GM12801 (cell line): ENCODE data around the gene CERT1.

Source experiments
- CTCF ChIP-seq: IDR thresholded peaks from one replicate; pipeline ENCODE4 v1.5.1; 2011; ENCODE audit warnings: control low read depth; ENCODE audit not compliant: insufficient read length; ENCODE audit errors: extremely low read depth

CERT1 gene

GRCh38 chr5:75367401-75367800 is 144.0 kb downstream of the CERT1 start:
- no peak for TF ChIP-seq CTCF

- TF ChIP-seq CTCF, result no peak
Measured at GRCh38 chr5:75366787-75367186, 144.6 kb downstream of the CERT1 start.

GRCh38 chr5:75365740-75366139 is 145.7 kb downstream of the CERT1 start:
- no peak for TF ChIP-seq CTCF

GRCh38 chr5:75364571-75365280 is 146.7 kb downstream of the CERT1 start:
- no peak for TF ChIP-seq CTCF

GRCh38 chr5:75363726-75364495 is 147.5 kb downstream of the CERT1 start:
- no peak for TF ChIP-seq CTCF

GRCh38 chr5:75363111-75363510 is 148.3 kb downstream of the CERT1 start:
- no peak for TF ChIP-seq CTCF

GRCh38 chr5:75362474-75362975 is 148.9 kb downstream of the CERT1 start:
- no peak for TF ChIP-seq CTCF
